CD4-positive, alpha-beta T cell treated with Interleukin-17A for 1 hour (primary cell): Measurements from ENCODE around the gene NDST1.

Experiments used
- DNase-seq: peaks from one replicate; pipeline ENCODE4 v3.0.0-alpha.2; 2020

NDST1 gene

DNA sequence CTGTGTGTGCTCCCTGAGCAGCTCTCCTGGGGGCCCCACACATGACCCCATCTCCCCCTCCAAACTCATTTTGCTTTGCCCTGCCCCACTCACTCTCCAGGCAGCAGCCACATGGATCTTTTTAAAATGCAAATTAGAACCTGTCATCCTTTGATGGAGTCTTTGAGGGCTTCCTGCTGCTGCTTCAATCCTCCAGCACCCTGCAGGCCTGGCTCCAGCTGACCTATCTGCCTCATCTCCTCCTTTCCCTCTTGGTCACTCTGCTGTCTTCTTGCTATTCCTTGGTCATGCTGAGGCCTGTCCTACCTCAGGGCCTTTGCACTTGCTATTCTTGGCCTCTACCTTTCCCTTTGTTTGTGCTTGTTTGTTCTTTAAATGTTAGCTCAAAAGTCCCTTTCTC, 17.9 kb downstream of the NDST1 start:
- DNase-seq, result no peak

DNA sequence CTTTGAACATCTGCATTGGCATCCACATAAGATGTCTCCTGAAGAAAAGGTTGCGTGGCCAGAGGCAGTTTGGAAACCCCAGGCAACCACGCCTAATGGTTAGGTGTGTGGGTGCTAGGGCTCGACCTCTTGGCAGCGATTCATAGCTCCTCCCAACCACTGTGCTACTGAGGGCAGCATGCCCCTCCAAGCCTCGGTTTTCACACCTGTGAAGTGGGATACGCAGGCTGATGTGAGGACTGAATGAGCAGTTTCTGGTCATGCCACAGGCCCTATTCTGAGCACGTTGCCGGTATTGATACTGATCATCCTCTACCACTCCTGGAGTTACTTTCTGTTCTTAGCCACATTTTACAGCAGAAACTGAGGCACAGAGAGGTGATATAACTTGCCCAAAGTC, 19.1 kb downstream of the NDST1 start:
- peak; percentile 5 for DNase-seq

DNA sequence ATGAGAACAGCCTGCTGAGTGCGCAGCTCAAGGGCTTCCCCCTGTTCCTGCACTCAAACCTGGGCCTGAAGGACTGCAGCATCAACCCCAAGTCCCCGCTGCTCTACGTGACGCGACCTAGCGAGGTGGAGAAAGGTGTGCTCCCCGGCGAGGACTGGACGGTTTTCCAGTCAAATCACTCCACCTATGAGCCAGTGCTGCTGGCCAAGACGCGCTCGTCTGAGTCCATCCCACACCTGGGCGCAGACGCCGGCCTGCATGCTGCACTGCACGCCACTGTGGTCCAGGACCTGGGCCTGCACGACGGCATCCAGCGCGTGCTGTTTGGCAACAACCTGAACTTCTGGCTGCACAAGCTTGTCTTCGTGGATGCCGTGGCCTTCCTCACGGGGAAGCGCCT, 19.9 kb downstream of the NDST1 start:
- DNase-seq, result no peak

DNA sequence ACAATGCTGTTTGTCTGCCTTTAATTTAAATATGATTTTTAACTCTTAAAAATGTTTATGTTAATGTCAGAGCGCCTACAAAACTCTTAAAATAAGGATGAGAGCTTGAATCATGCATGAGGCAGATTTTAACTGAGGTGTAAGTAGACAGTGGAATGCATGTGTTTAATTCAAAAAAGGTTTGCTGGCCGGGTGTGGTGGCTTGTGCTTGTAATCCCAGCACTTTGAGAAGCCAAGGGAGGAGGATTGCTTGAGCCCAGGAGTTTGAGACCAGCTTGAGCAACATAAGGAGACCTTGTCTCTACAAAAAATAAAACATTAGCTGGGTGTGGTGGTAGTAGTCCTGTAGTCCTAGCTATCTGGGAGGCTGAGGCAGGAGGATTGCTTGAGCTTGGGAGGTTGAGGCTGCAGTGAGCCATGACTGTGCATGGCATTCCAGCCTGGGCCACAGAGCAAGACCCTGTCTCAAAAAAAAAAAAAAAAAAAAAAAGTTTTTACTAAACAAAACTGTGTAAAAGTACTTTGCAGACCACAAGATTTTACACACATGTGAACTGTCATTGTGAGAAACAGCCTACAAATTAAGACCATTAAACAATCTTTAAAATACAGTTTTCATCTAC, 21.1 kb downstream of the NDST1 start:
- DNase-seq, result no peak

DNA sequence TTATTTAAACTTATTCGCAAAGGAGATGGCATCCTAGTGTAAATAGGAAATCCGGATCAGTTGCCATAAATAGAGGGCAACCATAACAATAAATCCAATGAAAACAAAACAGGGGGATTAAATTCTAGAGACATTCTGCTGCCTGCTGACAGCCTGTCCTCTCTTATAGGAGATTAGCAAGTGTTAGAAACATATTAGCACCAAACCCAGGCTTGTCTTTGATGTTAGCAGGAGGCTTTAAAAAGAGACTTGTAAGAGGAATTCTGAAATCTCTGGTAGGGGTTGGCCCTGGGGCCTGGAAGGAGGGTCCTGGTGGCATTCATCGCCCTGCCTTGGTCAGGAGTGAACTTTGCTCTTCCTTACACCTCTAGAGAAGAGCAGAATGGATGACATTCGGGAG, 21.6 kb downstream of the NDST1 start:
- DNase-seq, result no peak

DNA sequence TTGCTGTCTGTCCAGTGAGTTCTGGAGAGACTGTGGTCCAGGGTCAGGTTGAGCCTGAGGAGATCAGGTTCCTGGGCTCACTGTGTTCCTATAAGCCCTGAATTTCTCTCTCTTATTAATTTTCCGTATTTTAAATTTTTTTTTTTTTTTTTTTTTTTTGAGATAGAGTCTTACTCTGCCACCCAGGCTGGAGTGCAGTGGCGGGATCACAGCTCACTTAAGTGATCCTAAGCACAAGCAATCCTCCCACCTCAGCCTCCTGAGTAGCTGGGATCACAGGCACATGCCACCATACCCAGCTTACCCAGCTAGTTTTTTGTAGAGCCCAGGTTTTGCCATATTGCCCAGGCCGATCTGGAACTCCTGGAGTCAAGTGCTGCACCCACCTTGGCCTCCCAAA, 22.5 kb downstream of the NDST1 start:
- DNase-seq, result no peak

DNA sequence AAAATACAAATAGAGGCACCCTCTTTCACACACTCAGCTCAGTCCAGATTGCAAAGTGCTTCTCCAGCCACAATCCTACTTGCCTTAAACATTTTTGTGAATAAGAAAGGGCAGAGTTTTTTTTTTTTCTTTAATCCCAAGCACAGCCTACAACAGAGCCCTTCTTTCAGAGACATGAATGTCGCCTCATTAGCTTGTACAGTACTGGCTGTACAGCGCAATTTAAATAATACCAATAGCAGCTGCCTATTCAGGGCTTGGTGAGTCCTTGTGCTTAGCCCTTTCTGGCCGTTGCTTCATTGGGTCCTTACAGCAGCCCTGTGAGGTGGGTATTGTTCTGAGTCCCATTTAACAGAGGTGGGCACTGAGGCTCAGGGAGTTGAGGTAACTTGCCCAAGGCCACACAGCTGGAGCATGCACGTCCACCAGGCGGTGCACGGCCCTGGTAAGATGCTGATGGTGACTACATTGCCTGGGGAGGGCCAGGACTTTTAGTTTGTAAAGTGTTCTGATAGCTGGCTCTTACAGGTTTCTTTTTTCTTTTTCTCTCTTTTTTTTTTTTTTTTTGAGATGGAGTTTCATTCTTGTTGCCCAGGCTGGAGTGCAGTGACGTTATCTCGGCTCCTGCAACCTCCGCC, 23.1 kb downstream of the NDST1 start:
- DNase-seq, result no peak

DNA sequence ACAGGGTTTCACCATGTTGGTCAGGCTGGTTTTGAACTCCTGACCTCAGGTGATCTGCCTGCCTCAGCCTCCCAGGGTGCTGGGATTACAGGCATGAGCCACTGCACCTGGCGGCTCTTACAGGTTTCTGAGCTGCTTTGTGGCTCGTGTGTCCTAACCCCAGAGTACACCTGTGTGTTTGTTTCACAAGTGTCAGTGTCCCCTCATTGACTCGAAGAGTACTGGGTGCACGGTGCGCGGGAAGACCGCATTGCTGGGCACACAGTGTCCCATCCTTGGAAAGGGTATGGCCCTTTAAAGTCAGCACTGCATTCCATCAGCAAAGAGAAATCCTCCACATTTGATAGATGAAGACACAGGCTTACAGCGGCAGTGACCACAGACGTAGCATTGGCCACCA, 23.8 kb downstream of the NDST1 start:
- no peak for DNase-seq

DNA sequence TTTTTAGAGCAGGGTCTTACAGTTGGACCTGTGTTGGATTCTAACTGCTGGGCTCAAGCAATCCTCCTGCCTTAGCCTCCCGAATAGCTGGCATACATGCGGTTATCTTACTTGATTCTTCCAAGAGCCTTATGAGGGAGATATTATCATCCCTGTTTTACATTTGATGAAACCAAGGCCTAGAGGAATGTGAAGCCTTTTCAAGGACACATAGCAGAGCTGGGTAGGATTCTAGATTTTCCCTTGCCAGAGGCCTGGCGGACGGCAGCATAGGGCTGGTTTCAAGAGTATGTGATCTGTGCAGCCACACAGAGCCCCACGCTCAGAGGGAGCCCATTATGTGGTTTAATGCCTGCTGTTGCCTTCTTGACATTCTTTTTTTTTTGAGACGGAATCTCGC, 24.2 kb downstream of the NDST1 start:
- no peak for DNase-seq

DNA sequence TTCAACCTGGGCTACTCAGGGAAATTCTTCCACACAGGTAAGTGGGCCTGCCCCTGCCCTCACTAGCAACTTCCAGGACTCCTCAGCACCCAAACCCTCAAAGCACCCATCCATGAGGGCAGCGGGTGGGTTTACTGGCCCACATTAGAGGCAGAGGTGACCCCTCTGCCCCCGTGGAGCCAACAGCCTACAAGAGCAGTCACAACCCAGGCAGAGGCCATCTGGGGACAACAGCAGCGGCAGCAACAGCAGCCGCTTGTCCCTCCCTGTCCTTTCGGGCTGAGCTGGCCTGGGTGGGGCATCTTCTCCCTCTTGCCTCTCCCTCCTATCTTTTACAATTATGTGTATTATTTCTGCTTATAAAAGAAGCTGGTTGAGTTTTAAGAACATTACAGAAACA, 25.1 kb downstream of the NDST1 start:
- no peak for DNase-seq

DNA sequence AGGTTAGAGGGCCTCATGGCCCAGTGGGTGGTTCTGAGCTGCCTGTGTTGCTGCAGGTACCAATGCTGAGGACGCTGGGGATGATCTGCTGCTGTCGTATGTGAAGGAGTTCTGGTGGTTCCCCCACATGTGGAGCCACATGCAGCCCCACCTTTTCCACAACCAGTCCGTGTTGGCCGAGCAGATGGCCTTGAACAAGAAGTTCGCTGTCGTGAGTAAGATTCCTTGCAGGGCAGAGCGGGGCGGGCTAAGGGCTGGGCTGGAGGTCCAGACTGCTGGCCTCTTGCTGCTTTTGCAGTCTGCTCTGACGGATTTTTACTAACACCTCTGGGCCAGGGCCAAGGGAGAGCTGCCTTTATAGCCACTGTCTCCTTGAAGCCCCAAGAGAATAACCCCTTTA, 26.9 kb downstream of the NDST1 start:
- no peak for DNase-seq

DNA sequence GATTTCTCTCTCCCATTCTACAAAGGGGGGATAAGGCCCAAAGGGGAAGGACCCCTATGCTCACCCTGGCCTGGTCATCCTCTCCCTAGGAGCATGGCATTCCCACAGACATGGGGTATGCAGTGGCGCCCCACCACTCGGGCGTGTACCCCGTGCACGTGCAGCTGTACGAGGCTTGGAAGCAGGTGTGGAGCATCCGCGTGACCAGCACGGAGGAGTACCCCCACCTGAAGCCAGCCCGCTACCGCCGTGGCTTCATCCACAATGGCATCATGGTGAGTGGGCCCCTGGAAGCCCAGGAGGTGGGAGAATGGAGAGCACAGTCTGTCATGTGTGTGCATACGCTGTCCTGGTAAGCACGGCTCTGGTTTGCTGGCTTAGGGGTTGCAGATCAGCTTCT, 27.7 kb downstream of the NDST1 start:
- no peak for DNase-seq

DNA sequence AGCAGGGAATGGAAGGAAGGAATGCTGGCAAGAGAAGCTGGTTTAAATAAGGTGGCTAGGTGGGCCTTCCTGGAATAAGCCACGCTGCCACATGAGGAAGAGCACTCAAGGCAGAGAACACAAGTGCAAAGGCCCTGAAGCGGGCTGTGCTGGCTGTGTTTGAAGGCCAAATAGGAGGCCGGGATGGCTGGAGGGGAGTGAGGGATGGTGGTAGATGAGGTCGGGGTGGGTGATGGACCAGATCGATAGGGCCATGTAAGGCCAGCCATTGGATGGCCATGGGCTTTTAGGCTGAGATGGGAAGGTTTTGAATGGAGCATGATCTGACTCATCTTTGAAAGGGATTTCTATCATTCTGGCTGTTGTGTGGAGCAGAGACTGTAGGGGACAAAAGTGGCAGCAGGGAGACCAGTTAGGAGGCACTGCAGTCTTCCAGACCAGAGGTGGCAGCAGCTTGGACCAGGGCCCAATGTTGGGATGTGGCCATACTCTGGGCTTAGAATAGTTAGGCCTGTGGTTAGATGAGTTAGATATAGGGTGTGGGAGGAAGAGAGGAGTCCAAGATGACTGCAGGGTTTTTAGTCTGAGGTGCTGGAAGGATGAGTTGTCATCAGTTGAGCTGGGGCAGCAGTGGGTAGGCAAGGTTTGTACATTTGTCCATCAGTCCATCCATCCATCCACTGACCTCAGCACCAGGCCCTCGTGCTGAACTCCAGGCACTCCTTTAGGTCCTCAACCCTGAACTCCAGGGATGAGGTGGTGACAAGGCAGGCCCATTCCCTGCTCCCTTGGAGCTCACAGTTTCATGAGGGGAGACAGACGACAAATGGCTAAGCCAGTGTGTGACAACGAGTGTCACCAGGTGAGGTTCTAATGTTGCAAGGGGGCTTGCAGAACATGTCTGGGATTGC, 30.3 kb downstream of the NDST1 start:
- DNase-seq, result no peak

DNA sequence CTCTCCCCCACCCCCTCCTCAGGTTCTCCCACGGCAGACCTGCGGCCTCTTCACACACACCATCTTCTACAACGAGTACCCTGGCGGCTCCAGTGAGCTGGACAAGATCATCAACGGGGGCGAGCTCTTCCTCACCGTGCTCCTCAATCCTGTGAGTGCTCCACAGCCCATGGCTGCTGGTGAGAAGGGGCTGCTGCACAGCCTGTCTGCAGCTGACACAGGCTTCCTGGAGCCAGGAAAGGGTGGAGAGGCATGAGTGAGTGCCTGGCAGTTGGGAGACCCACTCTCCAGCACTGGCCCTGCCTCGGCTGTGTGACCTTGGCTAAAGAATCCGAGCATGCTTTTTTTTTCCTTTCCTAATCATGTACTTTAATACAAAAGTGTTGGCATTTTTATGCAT, 31.3 kb downstream of the NDST1 start:
- DNase-seq, result no peak

DNA sequence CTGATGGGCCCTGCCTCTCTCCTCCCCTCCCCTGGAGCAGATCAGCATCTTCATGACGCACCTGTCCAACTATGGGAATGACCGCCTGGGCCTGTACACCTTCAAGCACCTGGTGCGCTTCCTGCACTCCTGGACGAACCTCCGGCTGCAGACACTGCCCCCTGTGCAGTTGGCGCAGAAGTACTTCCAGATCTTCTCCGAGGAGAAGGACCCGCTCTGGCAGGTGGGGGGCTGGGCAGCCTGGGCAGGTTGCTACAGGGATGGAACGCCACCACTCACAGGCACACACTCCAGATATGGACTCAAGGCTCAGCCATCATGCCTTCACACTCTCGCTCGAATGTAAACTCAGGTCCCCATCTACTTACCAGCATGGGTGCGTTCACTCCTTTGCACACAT, 32.1 kb downstream of the NDST1 start:
- no peak for DNase-seq

DNA sequence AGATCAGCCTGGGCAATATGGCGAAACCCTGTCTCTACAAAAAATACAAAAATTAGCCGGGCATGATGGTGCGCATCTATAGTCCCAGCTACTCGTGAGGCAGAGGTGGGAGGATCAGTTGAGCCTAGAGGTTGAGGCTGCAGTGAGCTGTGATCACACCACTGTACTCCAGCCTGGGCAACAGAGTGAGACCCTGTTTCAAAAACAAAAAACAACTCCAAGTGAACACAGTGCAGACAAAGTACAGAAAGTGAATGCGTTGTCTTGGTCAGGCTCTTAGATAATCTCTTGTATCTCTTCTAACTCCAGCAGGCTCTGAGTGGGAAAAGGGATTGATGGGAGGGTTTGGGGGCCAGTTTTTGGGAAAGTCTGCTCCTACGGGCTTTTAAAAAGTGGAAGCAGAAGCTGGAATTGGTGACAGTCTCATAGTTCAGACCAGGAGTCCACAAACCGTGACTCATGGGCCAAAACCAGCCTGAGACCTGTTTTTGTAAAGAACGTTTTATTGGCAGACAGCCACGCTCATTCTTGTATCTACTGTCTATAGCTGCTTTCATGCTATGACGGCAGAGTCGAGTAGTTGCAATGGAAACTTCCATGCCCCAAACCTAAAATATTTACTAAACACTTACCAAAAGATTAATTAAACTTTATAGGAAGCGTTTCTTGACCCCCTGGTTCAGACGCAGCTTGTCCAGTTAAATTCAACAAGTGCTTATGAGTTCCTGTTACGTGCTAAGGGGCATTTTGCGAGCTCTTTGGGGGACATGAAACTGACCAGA, 32.9 kb downstream of the NDST1 start:
- no peak for DNase-seq

DNA sequence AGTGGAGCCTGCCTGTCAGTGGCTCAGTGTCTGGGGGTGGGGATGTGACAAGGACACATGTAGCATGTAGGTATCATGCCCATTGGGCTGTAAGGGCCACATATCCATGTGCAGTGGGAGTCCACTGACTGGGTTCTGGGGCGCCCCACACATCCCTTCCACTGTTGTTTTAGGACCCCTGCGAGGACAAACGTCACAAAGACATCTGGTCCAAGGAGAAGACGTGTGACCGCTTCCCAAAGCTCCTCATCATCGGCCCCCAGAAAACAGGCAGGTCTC, 33.4 kb downstream of the NDST1 start:
- DNase-seq, result no peak

DNA sequence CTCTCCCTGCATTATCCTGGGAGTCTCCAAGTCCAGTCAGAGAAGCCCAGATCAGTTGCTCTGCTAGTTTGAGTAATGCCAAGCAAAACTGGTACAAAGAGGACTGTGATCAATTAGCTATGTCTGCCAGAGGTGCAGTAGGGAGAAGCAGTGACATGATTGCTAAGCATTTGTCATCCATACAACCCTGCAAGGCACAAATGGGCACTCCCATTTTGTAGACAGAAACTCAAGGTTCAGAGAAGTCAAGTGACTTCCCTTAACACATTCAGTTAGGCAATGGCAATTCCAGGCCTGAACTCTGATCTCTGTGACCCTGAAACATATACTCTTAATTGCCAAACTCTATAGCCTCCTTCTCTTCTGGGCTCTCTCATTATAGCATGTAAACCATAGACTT, 34.0 kb downstream of the NDST1 start:
- no peak for DNase-seq

DNA sequence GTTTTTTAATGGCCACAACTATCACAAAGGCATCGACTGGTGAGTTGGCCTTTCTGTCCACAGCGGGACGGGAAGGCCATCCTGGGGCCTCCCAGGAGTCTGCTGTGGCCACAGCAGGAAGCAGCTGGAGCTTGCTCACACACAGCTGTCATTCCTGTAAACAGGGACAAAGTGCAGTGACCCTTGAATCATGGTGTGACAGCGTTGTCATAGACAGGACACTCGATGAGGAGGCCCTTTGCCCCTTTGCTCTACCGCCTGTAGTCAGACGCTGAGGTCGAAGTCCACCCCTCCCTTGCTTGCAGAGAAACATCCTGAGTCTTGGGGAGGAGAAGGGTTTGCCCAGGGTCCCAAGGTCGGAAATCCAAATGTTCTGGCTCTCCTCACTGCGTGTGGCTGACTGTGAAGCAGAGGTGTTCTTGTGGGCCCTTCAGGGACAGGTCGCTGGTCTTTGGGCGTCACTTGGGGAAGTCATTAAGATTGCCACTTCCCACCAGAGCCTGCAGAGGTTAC, 35.1 kb downstream of the NDST1 start:
- DNase-seq, result no peak

DNA sequence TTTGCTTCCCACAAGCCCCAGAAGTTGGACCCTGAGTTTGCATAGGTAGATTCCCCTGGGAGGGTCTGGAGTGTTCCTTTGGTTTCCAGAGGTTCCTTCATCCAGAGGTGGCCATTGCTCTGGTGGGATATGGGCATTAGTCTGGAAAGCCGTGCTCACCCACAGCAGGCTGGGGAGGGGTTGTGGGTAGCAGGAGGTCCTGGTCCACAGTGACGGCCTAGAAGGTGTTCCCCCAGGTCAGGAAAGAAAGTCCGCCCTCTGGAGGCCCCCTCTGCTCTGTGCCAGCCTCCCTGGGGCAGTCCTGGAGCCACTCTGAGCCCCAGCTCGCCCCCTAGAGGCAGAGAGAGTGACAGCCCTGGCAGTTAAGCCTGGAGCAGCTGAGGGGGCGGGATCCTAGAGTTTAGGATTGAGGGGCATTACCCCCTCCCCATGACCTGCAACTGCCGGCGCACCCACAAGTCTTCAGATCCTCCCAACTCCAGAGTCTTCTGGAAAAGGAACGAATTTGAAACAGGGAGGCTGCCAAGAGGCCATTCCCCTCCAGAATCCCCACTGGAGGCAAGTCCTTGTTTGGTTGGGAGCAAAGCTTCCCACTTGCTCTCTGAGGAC, 36.8 kb downstream of the NDST1 start:
- peak; percentile 55 for DNase-seq

DNA sequence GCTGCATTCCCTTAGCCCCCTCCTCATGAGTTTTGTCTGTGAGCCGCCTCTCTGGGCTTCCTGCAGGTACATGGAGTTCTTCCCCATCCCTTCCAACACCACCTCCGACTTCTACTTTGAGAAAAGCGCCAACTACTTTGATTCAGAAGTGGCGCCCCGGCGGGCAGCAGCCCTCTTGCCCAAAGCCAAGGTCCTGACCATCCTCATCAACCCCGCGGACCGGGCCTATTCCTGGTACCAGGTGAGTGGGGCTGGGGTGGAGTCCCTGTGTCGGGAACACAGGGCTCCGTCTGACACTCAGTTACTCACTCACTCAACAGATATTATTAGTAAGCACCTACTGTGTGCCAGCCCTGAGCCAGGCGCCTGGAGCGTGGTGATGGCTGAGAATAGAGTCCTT, 37.3 kb downstream of the NDST1 start:
- no peak for DNase-seq

DNA sequence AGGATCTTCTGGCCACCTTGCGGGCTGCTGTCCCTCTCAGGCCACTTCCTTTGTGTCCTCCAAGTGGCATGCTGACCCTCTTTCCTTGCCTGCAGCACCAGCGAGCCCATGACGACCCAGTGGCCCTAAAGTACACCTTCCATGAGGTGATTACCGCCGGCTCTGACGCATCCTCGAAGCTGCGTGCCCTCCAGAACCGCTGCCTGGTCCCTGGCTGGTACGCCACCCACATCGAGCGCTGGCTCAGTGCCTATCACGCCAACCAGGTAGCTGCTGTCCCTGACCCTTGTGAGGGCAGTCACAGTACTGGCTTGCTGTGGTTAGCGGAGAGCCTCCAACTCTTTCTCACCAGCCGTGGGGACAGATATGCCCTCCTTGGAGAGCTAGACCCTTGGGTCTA, 40.2 kb downstream of the NDST1 start:
- no peak for DNase-seq

DNA sequence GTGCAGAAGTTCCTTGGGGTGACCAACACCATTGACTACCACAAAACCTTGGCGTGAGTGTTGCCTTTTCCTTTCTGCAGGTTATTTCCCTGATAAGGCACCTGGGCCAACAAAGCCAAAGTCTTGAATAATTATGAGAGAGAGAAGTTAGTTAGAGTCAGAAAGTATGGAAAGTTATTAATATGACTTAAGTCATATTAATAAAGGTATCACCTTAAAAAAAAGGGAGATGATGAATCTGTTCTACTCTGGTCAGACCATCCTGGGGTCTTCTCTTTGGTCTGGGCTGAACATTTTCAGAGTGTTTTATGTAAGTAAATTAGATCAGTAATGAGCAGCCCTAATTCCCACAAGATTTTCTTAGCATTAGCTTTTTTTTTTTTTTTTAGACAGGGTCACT, 41.8 kb downstream of the NDST1 start:
- no peak for DNase-seq
